GM12878 (cell line): ENCODE data around the gene PRMT1. TPM values are rescaled to one million over a fixed set of nuclear protein-coding genes. Genes with fewer than 3 reads are reported as not detected.

Experiments
- ATAC-seq: fragments of 200-7000 bp; cut with Tn5 transposase; 3 replicates; pipeline ENCODE4 v1.9.1; 2020; ENCODE audit warnings: mild to moderate bottlenecking, moderate library complexity
- BruUV-seq: library from RNA; stranded (reverse); fragments of 400-500 nt; replicated peaks from 2 replicates; lab custom pipeline; 2021; lab: Mats Ljungman, UMichigan
- CTCF ChIA-PET: fragments of 300-600 bp; sonication (Branson Sonifier 250); formaldehyde crosslinking; extraction: SDS; loops from one replicate; lab custom pipeline; 2021; ENCODE audit warnings: inconsistent platforms; lab: Yijun Ruan, JAX
- POLR2A ChIA-PET: fragments of 350-600 bp; formaldehyde crosslinking; extraction: SDS; loops from one replicate; lab custom pipeline; 2021; ENCODE audit warnings: inconsistent platforms; lab: Charles Lee
- RAD21 ChIA-PET: fragments of 300-600 bp; sonication (Branson Sonifier 250); formaldehyde crosslinking; loops from one replicate; lab custom pipeline; 2023; ENCODE audit warnings: antibody characterized with exemption; ENCODE audit not compliant: unreplicated experiment; lab: Charles Lee
- SMC1A ChIA-PET: fragments of 300-600 bp; sonication (Branson Sonifier 250); formaldehyde crosslinking; loops from one replicate; lab custom pipeline; 2023; ENCODE audit not compliant: unreplicated experiment, uncharacterized antibody; lab: Charles Lee
- DNase-seq: peaks from one replicate; pipeline ENCODE4 v3.0.0-alpha.2; 2011; ENCODE audit warnings: low read depth, low spot score
- FAIRE-seq: peaks from 3 replicates; lab custom pipeline; 2011; peaks lifted over from hg19 to GRCh38; lab: Jason Lieb, UNC
- H2AFZ ChIP-seq: 2 replicates; pipeline ENCODE4 v1.6.0; 2011; ENCODE audit warnings: low read depth, low read length, control low read depth; ENCODE audit not compliant: control insufficient read depth
- H3K27ac ChIP-seq: 2 replicates; pipeline ENCODE4 v1.5.1; 2011; ENCODE audit warnings: control low read depth; ENCODE audit not compliant: control insufficient read depth, insufficient read depth
- H3K27me3 ChIP-seq, 2 experiments: replicated peaks in 1 of 2; 2 replicates each; pipeline versions ENCODE4 v1.6.0 to v1.6.1; 2011; ENCODE audit warnings: low read length in 1 of 2; ENCODE audit not compliant: control insufficient read depth in 2 of 2, insufficient read depth in 2 of 2
- H3K36me3 ChIP-seq, 2 experiments: 2 replicates each; pipeline ENCODE4 v1.5.1; 2011; ENCODE audit warnings: low read length in 1 of 2; ENCODE audit not compliant: control insufficient read depth in 2 of 2, insufficient read depth in 2 of 2
- H3K4me1 ChIP-seq: 2 replicates; pipeline ENCODE4 v1.6.1; 2011; ENCODE audit warnings: mild to moderate bottlenecking, low read length, moderate library complexity, mixed read lengths; ENCODE audit not compliant: control insufficient read depth, insufficient read depth
- H3K4me2 ChIP-seq: 2 replicates; pipeline ENCODE4 v1.6.0; 2011; ENCODE audit warnings: control low read depth; ENCODE audit not compliant: control insufficient read depth, insufficient read depth
- H3K4me3 ChIP-seq: fragments of 200-600 bp; sonication (generic); 2 replicates; pipeline ENCODE4 v1.5.1; 2016
- H3K79me2 ChIP-seq: 2 replicates; pipeline ENCODE4 v1.6.0; 2011; ENCODE audit warnings: low read length; ENCODE audit not compliant: control insufficient read depth, insufficient read depth
- H3K9ac ChIP-seq: 2 replicates; pipeline ENCODE4 v1.8.0; 2011; ENCODE audit warnings: low read length, control low read depth, mixed read lengths; ENCODE audit not compliant: control insufficient read depth, insufficient read depth
- H3K9me3 ChIP-seq: replicated peaks from 3 replicates; pipeline ENCODE4 v1.5.1; 2011; ENCODE audit warnings: mild to moderate bottlenecking, low read length; ENCODE audit not compliant: control insufficient read depth, insufficient read depth
- H4K20me1 ChIP-seq: 2 replicates; pipeline ENCODE4 v1.6.0; 2011; ENCODE audit not compliant: control insufficient read depth, insufficient read depth
- ASH2L ChIP-seq: fragments of 300-600, 200-600 bp; sonication (generic); IDR thresholded peaks from 2 replicates; pipeline ENCODE4 v1.6.1; 2017; ENCODE audit warnings: low read depth, mild to moderate bottlenecking, borderline replicate concordance
- CHD2 ChIP-seq: IDR thresholded peaks from 2 replicates; pipeline ENCODE4 v1.6.1; 2011; ENCODE audit warnings: low read depth, low read length, improper control_type of control experiment, borderline replicate concordance
- HDAC2 ChIP-seq: fragments of 200-600 bp; sonication (generic); IDR thresholded peaks from 2 replicates; pipeline ENCODE4 v1.6.1; 2017
- MEF2A ChIP-seq: IDR thresholded peaks from 2 replicates; pipeline ENCODE4 v1.6.1; 2011; ENCODE audit warnings: low read depth, mild to moderate bottlenecking, low read length, moderate library complexity; ENCODE audit not compliant: insufficient read depth
- TAF1 ChIP-seq: IDR thresholded peaks from 2 replicates; pipeline ENCODE4 v1.6.1; 2011; ENCODE audit warnings: mild to moderate bottlenecking, low read depth, low read length, borderline replicate concordance
- TCF3 ChIP-seq: IDR thresholded peaks from 2 replicates; pipeline ENCODE4 v1.6.1; 2012; ENCODE audit warnings: low read depth, mild to moderate bottlenecking, low read length, borderline replicate concordance; ENCODE audit not compliant: insufficient read depth
- ZNF207 ChIP-seq: fragments of 450-650 bp; IDR thresholded peaks from 2 replicates; pipeline ENCODE4 v1.6.1; 2014; ENCODE audit warnings: antibody characterized with exemption, mild to moderate bottlenecking, borderline replicate concordance
- WGBS: methylation state at CpG from one replicate; pipeline ENCODE4 v1.1.6; 2016; ENCODE audit warnings: low lambda C conversion rate; ENCODE audit not compliant: insufficient replicate concordance, insufficient coverage; ENCODE audit errors: missing lambda C conversion rate; 5-methylcytosine and 5-hydroxymethylcytosine counted together
- in situ Hi-C: fragments of 300-500 bp; cut with MboI; formaldehyde crosslinking; loops from 9 replicates; pipeline ENCODE4 v1.14.3; 2018; ENCODE audit warnings: mixed read lengths
- intact Hi-C: fragments of 100-400 bp; cut with micrococcal nuclease; formaldehyde crosslinking; loops from one replicate; pipeline ENCODE4 v1.14.2; 2022; ENCODE audit not compliant: unreplicated experiment
- polyA plus RNA-seq, 11 experiments: library from polyadenylated mRNA; depleted of rRNA in 4 of 11; unstranded in 6 of 11; stranded (reverse) in 5 of 11; fragments of >200 nt; fragmentation: Nextera tagmentation in 4 of 11; fragmentation: Illumina TruSeq in 1 of 11; extraction: Ambion mirVana in 4 of 11; extraction: Trizol in 1 of 11; gene quantifications; 1 replicate in 1 of 11; 2 replicates in 10 of 11; pipeline versions ENCODE4 v1.2.1 to v1.2.3, GENCODE V29; 2011 to 2016; ENCODE audit warnings: inconsistent platforms in 2 of 11, missing spikeins in 2 of 11, low read depth in 1 of 11
- total RNA-seq, 4 experiments: library from RNA; depleted of rRNA in 3 of 4; stranded (reverse); fragments of >200 nt in 3 of 4; fragmentation: Illumina TruSeq in 1 of 4; extraction: Trizol in 1 of 4; gene quantifications; 2 replicates each; pipeline versions ENCODE4 v1.2.1 to v1.2.3, GENCODE V29; 2013 to 2021
- TF ChIP-seq, protein P1 (sequence below): fragments of 450-650 bp; IDR thresholded peaks from 2 replicates; pipeline ENCODE4 v1.6.1; 2017; ENCODE audit warnings: mild to moderate bottlenecking

PRMT1 gene
- total and polyA plus RNA-seq, 10 of the 15 experiments (the other 5 are each of a cell fraction or from before 2014, with no cell fraction given) = 19.9 to 667 (median 444) TPM

DNA sequence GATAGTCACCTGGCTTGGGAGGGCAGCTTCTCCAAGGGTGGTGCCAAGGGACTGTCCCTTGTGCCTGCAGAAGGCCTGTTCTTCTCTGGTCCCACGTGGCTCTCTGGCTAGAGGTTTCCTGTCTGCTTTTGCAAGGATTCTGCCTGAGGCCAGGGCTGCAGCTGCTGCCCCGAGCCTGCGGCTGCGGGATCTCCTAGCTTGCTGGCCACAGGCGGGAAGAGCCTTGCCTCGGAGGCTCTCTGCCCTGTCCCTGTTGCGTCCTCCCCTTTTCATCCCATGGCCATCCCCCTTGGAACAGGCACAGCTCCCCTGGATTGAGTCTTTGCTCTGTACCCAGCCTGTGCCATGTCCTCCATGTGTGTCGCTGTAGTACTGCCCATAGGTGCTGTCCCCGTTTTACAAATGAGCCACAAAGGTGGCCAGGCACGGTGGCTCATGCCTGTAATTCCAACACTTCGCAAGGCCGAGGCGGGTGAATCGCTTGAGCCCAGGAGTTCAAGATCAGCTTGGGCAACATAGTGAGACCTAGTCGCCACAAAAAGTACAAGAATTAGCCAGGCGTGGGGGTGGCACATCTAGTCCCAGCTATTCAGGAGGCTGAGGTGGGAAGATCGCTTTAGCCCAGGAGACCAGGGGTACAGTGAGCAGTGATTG lies 20.5 kb upstream of the PRMT1 start:
- no TSS peak for BruUV-seq
- FAIRE-seq (no peak), ATAC-seq (no peak), DNase-seq (no peak)
- TF ChIP-seq, protein P1, sequence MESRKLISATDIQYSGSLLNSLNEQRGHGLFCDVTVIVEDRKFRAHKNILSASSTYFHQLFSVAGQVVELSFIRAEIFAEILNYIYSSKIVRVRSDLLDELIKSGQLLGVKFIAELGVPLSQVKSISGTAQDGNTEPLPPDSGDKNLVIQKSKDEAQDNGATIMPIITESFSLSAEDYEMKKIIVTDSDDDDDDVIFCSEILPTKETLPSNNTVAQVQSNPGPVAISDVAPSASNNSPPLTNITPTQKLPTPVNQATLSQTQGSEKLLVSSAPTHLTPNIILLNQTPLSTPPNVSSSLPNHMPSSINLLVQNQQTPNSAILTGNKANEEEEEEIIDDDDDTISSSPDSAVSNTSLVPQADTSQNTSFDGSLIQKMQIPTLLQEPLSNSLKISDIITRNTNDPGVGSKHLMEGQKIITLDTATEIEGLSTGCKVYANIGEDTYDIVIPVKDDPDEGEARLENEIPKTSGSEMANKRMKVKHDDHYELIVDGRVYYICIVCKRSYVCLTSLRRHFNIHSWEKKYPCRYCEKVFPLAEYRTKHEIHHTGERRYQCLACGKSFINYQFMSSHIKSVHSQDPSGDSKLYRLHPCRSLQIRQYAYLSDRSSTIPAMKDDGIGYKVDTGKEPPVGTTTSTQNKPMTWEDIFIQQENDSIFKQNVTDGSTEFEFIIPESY = no peak
- no peak for TF ChIP-seq HDAC2
- TF ChIP-seq MEF2A = no peak
- no peak for TF ChIP-seq CHD2
- TF ChIP-seq ASH2L = no peak
- no peak for TF ChIP-seq ZNF207
- no peak for TF ChIP-seq TCF3
- no peak for TF ChIP-seq TAF1
- POLR2A ChIA-PET = no interaction called here
- Histone ChIP-seq H3K27ac (no peak overlapping the region), H3K27me3 (no peaks in the 10 kb centered on the region), H3K4me2 (no peak overlapping the region), H4K20me1 (no peaks in the 10 kb centered on the region), H3K4me1 (no peaks in the 10 kb centered on the region), H3K9ac (no peak overlapping the region), H3K9me3 (no peaks in the 10 kb centered on the region), H3K36me3 (peaks cover 0 to 38% of the 10 kb centered on the region in 2 experiments; a peak in 3 of 4 replicates), H3K79me2 (no peaks in the 10 kb centered on the region), H3K4me3 (no peak overlapping the region), H2AFZ (no peak overlapping the region)
- SMC1A ChIA-PET = no interaction called here
- intact Hi-C loops (no loop called here), in situ Hi-C loops (no loop called here)
- CTCF ChIA-PET = interaction anchor here (1.5 kb wide), 1 partner anchor 24 kb away, joined by 3 read pairs; no protein-coding TSS in a partner anchor
- 90% methylated on average over 17 of the region's 17 CpGs for WGBS
- RAD21 ChIA-PET = no interaction called here
